Islet precursor cell (in vitro differentiated cells): ENCODE results near the gene CACUL1.
"Not testable (repeated sequence)": the region's sequence is repeated elsewhere in the genome, so short reads cannot be mapped to it uniquely, and the experiment has no call there.

Source experiments
- DNase-seq: peaks from one replicate; pipeline ENCODE4 v3.0.0-alpha.2; 2018

The CACUL1 gene

GRCh38 chr10:118754556-118755423, at the start of gene CACUL1:
CACUL1 (minus strand) TSS chr10:118754970; CDS start chr10:118754762, 208 bp downstream.
- DNase-seq, result peak; percentile 100

GRCh38 chr10:118804262-118804773, 49.5 kb upstream of the CACUL1 start:
- DNase-seq, result no peak

- DNase-seq, result no peak
These were observed 47.5 kb upstream of the CACUL1 start for GRCh38 chr10:118802126-118802793.

- DNase-seq, result no peak
These were observed 46.1 kb upstream of the CACUL1 start for GRCh38 chr10:118800920-118801319.

GRCh38 chr10:118799777-118800176, 45.0 kb upstream of the CACUL1 start:
- no peak for DNase-seq

- no peak for DNase-seq
These were observed 43.5 kb upstream of the CACUL1 start for GRCh38 chr10:118798231-118798662.

GRCh38 chr10:118794971-118795370, 40.2 kb upstream of the CACUL1 start:
- not testable (repeated sequence) for DNase-seq

GRCh38 chr10:118793545-118793944, 38.8 kb upstream of the CACUL1 start:
- DNase-seq, result no peak

- no peak for DNase-seq
These were observed 37.8 kb upstream of the CACUL1 start for GRCh38 chr10:118792526-118792925.

GRCh38 chr10:118790058-118790457, 35.3 kb upstream of the CACUL1 start:
- no peak for DNase-seq

- no peak for DNase-seq
These were observed 30.8 kb upstream of the CACUL1 start for GRCh38 chr10:118785551-118785950.

GRCh38 chr10:118783776-118784545, 29.2 kb upstream of the CACUL1 start:
- no peak for DNase-seq

GRCh38 chr10:118782916-118783465, 28.2 kb upstream of the CACUL1 start:
- not testable (repeated sequence) for DNase-seq

GRCh38 chr10:118781541-118781940, 26.8 kb upstream of the CACUL1 start:
- DNase-seq, result no peak

GRCh38 chr10:118778727-118779126, 24.0 kb upstream of the CACUL1 start:
- DNase-seq, result no peak

GRCh38 chr10:118776960-118777359, 22.2 kb upstream of the CACUL1 start:
- no peak for DNase-seq

GRCh38 chr10:118776033-118776432, 21.3 kb upstream of the CACUL1 start:
- no peak for DNase-seq

- no peak for DNase-seq
These were observed 20.7 kb upstream of the CACUL1 start for GRCh38 chr10:118775478-118775877.

- DNase-seq, result no peak
These were observed 18.3 kb upstream of the CACUL1 start for GRCh38 chr10:118773041-118773440.

- no peak for DNase-seq
These were observed 17.2 kb upstream of the CACUL1 start for GRCh38 chr10:118771976-118772375.

- no peak for DNase-seq
These were observed 15.3 kb upstream of the CACUL1 start for GRCh38 chr10:118769898-118770600.
